HG02885 (cell line): Measurements from ENCODE around the gene SAMSN1.
"Not testable (repeated sequence)": the region's sequence is repeated elsewhere in the genome, so short reads cannot be mapped to it uniquely, and the experiment has no call there.

ENCODE experiments used
- ATAC-seq: cut with Tn5 transposase; IDR thresholded peaks from one replicate; pipeline ENCODE4 v1.9.1; 2021; ENCODE audit warnings: mild to moderate bottlenecking; ENCODE audit not compliant: unreplicated experiment, poor library complexity

Gene SAMSN1

GRCh38 chr21:14567331-14568279, 21.5 kb upstream of the SAMSN1 start:
- ATAC-seq, result no peak

- ATAC-seq, result no peak
These were observed 20.8 kb upstream of the SAMSN1 start for GRCh38 chr21:14566894-14567293.

GRCh38 chr21:14562959-14563358, 16.8 kb upstream of the SAMSN1 start:
- no peak for ATAC-seq

GRCh38 chr21:14560555-14560954, 14.4 kb upstream of the SAMSN1 start:
- no peak for ATAC-seq

GRCh38 chr21:14560139-14560538, 14.0 kb upstream of the SAMSN1 start:
- no peak for ATAC-seq

GRCh38 chr21:14559102-14559501, 13.0 kb upstream of the SAMSN1 start:
- peak; percentile 50 for ATAC-seq

- ATAC-seq, result peak; percentile 50
These were observed 11.3 kb upstream of the SAMSN1 start for GRCh38 chr21:14557413-14557812.

GRCh38 chr21:14554948-14555347, 8.8 kb upstream of the SAMSN1 start:
- no peak for ATAC-seq

GRCh38 chr21:14553422-14553821, 7.3 kb upstream of the SAMSN1 start:
- no peak for ATAC-seq

- no peak for ATAC-seq
These were observed 5.6 kb upstream of the SAMSN1 start for GRCh38 chr21:14551741-14552140.

GRCh38 chr21:14550135-14550534, 4.0 kb upstream of the SAMSN1 start:
- ATAC-seq, result no peak

GRCh38 chr21:14548779-14549178, 2.7 kb upstream of the SAMSN1 start:
- ATAC-seq, result no peak

GRCh38 chr21:14547834-14548513, 1.9 kb upstream of the SAMSN1 start:
- peak; percentile 39 for ATAC-seq

GRCh38 chr21:14546719-14547118, 604 bp upstream of the SAMSN1 start:
- not testable (repeated sequence) for ATAC-seq

GRCh38 chr21:14543983-14544382, 2.1 kb downstream of the SAMSN1 start:
- no peak for ATAC-seq

GRCh38 chr21:14542638-14543037, 3.5 kb downstream of the SAMSN1 start:
- no peak for ATAC-seq

GRCh38 chr21:14541841-14542490, 4.1 kb downstream of the SAMSN1 start:
- no peak for ATAC-seq

GRCh38 chr21:14538483-14538882, 7.6 kb downstream of the SAMSN1 start:
- ATAC-seq, result no peak

GRCh38 chr21:14536929-14537328, 9.2 kb downstream of the SAMSN1 start:
- ATAC-seq, result no peak

- no peak for ATAC-seq
These were observed 10.4 kb downstream of the SAMSN1 start for GRCh38 chr21:14535702-14536101.
